Endothelial cell of umbilical vein (primary cell): ENCODE measurements around the gene ASS1. TPM values are rescaled to one million over a fixed set of nuclear protein-coding genes. Genes with fewer than 3 reads are reported as not detected.

ENCODE experiments used
- BruUV-seq: library from RNA; stranded (reverse); fragments of 400-500 nt; replicated peaks from 2 replicates; lab custom pipeline; 2021; lab: Mats Ljungman, UMichigan
- CTCF ChIA-PET: fragments of 300-600, 350-600 bp; sonication (Branson Sonifier 250); formaldehyde crosslinking; loops from one replicate; lab custom pipeline; 2021; ENCODE audit warnings: antibody characterized with exemption, inconsistent platforms; lab: Charles Lee
- POLR2A ChIA-PET: fragments of 300-600, 350-600 bp; sonication (Branson Sonifier 250); formaldehyde crosslinking; loops from one replicate; lab custom pipeline; 2021; ENCODE audit warnings: antibody characterized with exemption, inconsistent platforms; lab: Charles Lee
- DNase-seq: peaks from one replicate; pipeline ENCODE4 v3.0.0-alpha.2; 2011; ENCODE audit warnings: low read depth, low spot score
- FAIRE-seq: peaks from 2 replicates; lab custom pipeline; 2011; peaks lifted over from hg19 to GRCh38; lab: Jason Lieb, UNC
- H2AFZ ChIP-seq: 2 replicates; pipeline ENCODE4 v1.6.0; 2012; ENCODE audit warnings: low read depth, low read length, control low read depth, inconsistent platforms
- H3K27ac ChIP-seq: 2 replicates; pipeline ENCODE4 v1.5.1; 2011; ENCODE audit warnings: low read depth, mild to moderate bottlenecking, control low read depth, low read length, moderate library complexity; ENCODE audit not compliant: insufficient read depth
- H3K27me3 ChIP-seq, 2 experiments: 2 replicates each; pipeline versions ENCODE4 v1.6.0 to v1.6.1; 2011; ENCODE audit warnings: low read length in 2 of 2, mixed read lengths in 1 of 2; ENCODE audit not compliant: control insufficient read depth in 2 of 2, insufficient read depth in 2 of 2
- H3K36me3 ChIP-seq, 2 experiments: 2 replicates in 1 of 2; 3 replicates in 1 of 2; pipeline ENCODE4 v1.5.1; 2011; ENCODE audit warnings: low read length in 2 of 2, mild to moderate bottlenecking in 1 of 2, moderate library complexity in 1 of 2; ENCODE audit not compliant: control insufficient read depth in 2 of 2, insufficient read depth in 2 of 2; ENCODE audit errors: extremely low read depth in 1 of 2
- H3K4me1 ChIP-seq: 3 replicates; pipeline ENCODE4 v1.5.1; 2011; ENCODE audit warnings: mild to moderate bottlenecking, low read length; ENCODE audit not compliant: control insufficient read depth, insufficient read depth; ENCODE audit errors: extremely low read depth
- H3K4me2 ChIP-seq: 2 replicates; pipeline ENCODE4 v1.6.1; 2011; ENCODE audit warnings: low read length, control low read depth, mixed read lengths; ENCODE audit not compliant: insufficient read depth
- H3K4me3 ChIP-seq, 3 experiments: fragments of 200-600 bp in 1 of 3; sonication (generic), shearing (Covaris generic) in 1 of 3; replicated peaks in 1 of 3; 2 replicates each; pipeline ENCODE4 v1.5.1; 2011 to 2016; ENCODE audit warnings: control low read depth in 3 of 3, low read length in 3 of 3, mild to moderate bottlenecking in 2 of 3, inconsistent platforms in 1 of 3, low read depth in 1 of 3, moderate library complexity in 1 of 3; ENCODE audit not compliant: insufficient read depth in 1 of 3
- H3K79me2 ChIP-seq: 2 replicates; pipeline ENCODE4 v1.6.0; 2012; ENCODE audit warnings: low read length, inconsistent platforms; ENCODE audit not compliant: control insufficient read depth, insufficient read depth
- H3K9ac ChIP-seq: replicated peaks from 2 replicates; pipeline ENCODE3; 2011; ENCODE audit warnings: low read length, control low read depth; ENCODE audit not compliant: insufficient read depth; ENCODE audit errors: extremely low read depth
- H3K9me1 ChIP-seq: replicated peaks from 3 replicates; pipeline ENCODE4 v1.6.0; 2011; ENCODE audit warnings: mild to moderate bottlenecking, low read length; ENCODE audit not compliant: control insufficient read depth, insufficient read depth; ENCODE audit errors: extremely low read depth
- H3K9me3 ChIP-seq: replicated peaks from 2 replicates; pipeline ENCODE4 v1.5.1; 2012; ENCODE audit warnings: low read length, inconsistent platforms; ENCODE audit not compliant: control insufficient read depth, insufficient read depth
- H4K20me1 ChIP-seq: replicated peaks from 2 replicates; pipeline ENCODE3; 2011; ENCODE audit warnings: mild to moderate bottlenecking, low read length; ENCODE audit not compliant: control insufficient read depth, insufficient read depth; ENCODE audit errors: extremely low read depth
- EZH2 ChIP-seq: IDR thresholded peaks from 2 replicates; pipeline ENCODE4 v1.6.1; 2012; ENCODE audit warnings: borderline replicate concordance, low read depth, mild to moderate bottlenecking, moderate library complexity, low read length, inconsistent platforms; ENCODE audit not compliant: severe bottlenecking
- FOS ChIP-seq: IDR thresholded peaks from 2 replicates; pipeline ENCODE4 v1.6.1; 2011; ENCODE audit warnings: mild to moderate bottlenecking, low read length, moderate library complexity, borderline replicate concordance; ENCODE audit not compliant: insufficient read depth
- GATA2 ChIP-seq: IDR thresholded peaks from 2 replicates; pipeline ENCODE4 v1.7.0; 2011; ENCODE audit warnings: low read depth, mild to moderate bottlenecking, moderate library complexity, mixed read lengths, low read length; ENCODE audit not compliant: insufficient read length, insufficient read depth
- JUN ChIP-seq: IDR thresholded peaks from 2 replicates; pipeline ENCODE4 v1.6.1; 2011; ENCODE audit warnings: borderline replicate concordance, low read depth; ENCODE audit not compliant: insufficient read length, insufficient read depth
- MYC ChIP-seq: IDR thresholded peaks from one replicate; pipeline ENCODE4 v1.6.1; 2011; ENCODE audit warnings: mild to moderate bottlenecking, low read depth, low read length
- POLR2A ChIP-seq: IDR thresholded peaks from 2 replicates; pipeline ENCODE4 v1.6.1; 2012; ENCODE audit warnings: low read depth, mild to moderate bottlenecking, control low read depth, low read length
- POLR2AphosphoS5 ChIP-seq: IDR thresholded peaks from 2 replicates; pipeline ENCODE4 v1.6.1; 2012; ENCODE audit warnings: low read depth, mild to moderate bottlenecking, control low read depth, low read length, moderate library complexity; ENCODE audit not compliant: insufficient read depth
- dilution Hi-C: fragments of 300-500 bp; cut with MboI; formaldehyde crosslinking; loops from one replicate; pipeline ENCODE4 v1.15.0; 2019; ENCODE audit warnings: low sequenced_read_pairs; ENCODE audit not compliant: extremely low pct_ligation_motif_present
- intact Hi-C: fragments of 100-400 bp; cut with micrococcal nuclease; formaldehyde crosslinking; loops from one replicate; pipeline ENCODE4 v1.10.0; 2022
- polyA plus RNA-seq, 4 experiments: library from polyadenylated mRNA; depleted of rRNA in 3 of 4; stranded (reverse) in 3 of 4; unstranded in 1 of 4; fragments of >200 nt; gene quantifications; 2 replicates each; pipeline versions ENCODE4 v1.2.1 to v1.2.3, GENCODE V29; 2011 to 2012; ENCODE audit warnings: missing spikeins in 1 of 4
- total RNA-seq: library from RNA; stranded (reverse); gene quantifications from 2 replicates; pipeline ENCODE4 v1.2.3, GENCODE V29; 2021
- TF ChIP-seq, protein P1 (sequence below): IDR thresholded peaks from 2 replicates; pipeline ENCODE4 v1.6.1; 2011; ENCODE audit not compliant: insufficient read depth, insufficient read length
- TF ChIP-seq, protein P2 (sequence below), 2 donors: IDR thresholded peaks; 1 replicate in 1 of 2; 2 replicates in 1 of 2; pipeline ENCODE4 v1.5.1; 2011; ENCODE audit warnings: low read length in 2 of 2, mild to moderate bottlenecking in 2 of 2, moderate library complexity in 2 of 2, control low read depth in 1 of 2, inconsistent platforms in 1 of 2, low read depth in 1 of 2; ENCODE audit not compliant: insufficient read depth in 1 of 2; ENCODE audit errors: extremely low read depth in 1 of 2

The ASS1 gene
- total and polyA plus RNA-seq, 2 donors (not counting 3 experiments of a cell fraction or from before 2014, with no cell fraction given), result 3.6 to 12.4 TPM

DNA sequence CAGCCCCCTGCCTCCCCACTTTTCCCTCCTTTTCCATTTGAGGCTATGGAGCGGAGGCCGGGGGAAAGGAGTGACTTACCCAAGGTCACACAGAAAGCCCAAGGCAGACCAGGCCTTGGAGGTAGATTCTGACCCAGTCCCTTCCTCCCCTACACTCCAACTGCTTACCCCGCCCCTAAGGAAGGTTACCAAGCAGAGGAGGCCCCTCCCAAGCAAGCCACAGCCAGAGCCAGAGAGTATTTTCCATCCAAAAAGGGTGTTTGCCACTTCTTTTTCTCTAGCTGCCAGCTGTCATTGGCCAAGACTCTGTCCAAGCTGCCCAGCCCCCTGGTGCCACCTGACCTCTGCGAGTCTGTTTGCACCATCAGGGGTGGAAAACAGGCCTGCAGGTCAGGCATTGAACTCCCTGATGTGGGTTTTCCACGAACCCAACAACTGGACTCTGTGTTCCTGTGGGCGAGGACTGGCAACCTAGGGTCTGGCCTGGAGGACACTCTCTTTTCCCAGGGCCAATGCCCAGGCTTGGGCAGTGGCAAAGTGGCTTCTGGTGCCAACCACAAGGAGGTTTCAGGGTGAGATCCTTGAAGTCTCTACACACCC is 6.3 kb upstream of the ASS1 start:
- ChIA-PET CTCF (interaction anchor here (0.7 to 1.5 kb wide), 3 partner anchors 12 to 427 kb away, joined by 3 to 4 read pairs (median 4); no protein-coding TSS in a partner anchor), POLR2A (no interaction called here)
- DNase-seq (no peak), FAIRE-seq (no peak)
- Histone ChIP-seq H3K27ac (no peak overlapping the region), H3K36me3 (no peaks in the 10 kb centered on the region), H3K9me3 (no peaks in the 10 kb centered on the region), H3K4me3 (no peak overlapping the region), H3K79me2 (no peaks in the 10 kb centered on the region), H3K4me2 (no peak overlapping the region), H3K4me1 (peaks cover 2% of the 10 kb centered on the region), H4K20me1 (no peaks in the 10 kb centered on the region), H2AFZ (no peak overlapping the region), H3K9me1 (no peaks in the 10 kb centered on the region), H3K9ac (no peak overlapping the region), H3K27me3 (peaks cover 0 to 3% of the 10 kb centered on the region in 2 experiments)
- dilution Hi-C loops (no loop called here), intact Hi-C loops (no loop called here)
- no peak for TF ChIP-seq POLR2AphosphoS5
- no peak for TF ChIP-seq EZH2
- no peak for TF ChIP-seq JUN
- no peak for TF ChIP-seq MYC
- TF ChIP-seq FOS, result no peak
- TF ChIP-seq, protein P1, sequence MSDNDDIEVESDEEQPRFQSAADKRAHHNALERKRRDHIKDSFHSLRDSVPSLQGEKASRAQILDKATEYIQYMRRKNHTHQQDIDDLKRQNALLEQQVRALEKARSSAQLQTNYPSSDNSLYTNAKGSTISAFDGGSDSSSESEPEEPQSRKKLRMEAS, result no peak
- TF ChIP-seq GATA2, result no peak
- TF ChIP-seq, protein P2, sequence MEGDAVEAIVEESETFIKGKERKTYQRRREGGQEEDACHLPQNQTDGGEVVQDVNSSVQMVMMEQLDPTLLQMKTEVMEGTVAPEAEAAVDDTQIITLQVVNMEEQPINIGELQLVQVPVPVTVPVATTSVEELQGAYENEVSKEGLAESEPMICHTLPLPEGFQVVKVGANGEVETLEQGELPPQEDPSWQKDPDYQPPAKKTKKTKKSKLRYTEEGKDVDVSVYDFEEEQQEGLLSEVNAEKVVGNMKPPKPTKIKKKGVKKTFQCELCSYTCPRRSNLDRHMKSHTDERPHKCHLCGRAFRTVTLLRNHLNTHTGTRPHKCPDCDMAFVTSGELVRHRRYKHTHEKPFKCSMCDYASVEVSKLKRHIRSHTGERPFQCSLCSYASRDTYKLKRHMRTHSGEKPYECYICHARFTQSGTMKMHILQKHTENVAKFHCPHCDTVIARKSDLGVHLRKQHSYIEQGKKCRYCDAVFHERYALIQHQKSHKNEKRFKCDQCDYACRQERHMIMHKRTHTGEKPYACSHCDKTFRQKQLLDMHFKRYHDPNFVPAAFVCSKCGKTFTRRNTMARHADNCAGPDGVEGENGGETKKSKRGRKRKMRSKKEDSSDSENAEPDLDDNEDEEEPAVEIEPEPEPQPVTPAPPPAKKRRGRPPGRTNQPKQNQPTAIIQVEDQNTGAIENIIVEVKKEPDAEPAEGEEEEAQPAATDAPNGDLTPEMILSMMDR (IDR thresholded peaks at IDR 0.05; ENCODE audit: extremely low read depth in 1 of 2, insufficient read depth in 1 of 2, low read depth in 1 of 2, low read length in 2 of 2), result no peak
- no peak for TF ChIP-seq POLR2A
- BruUV-seq, result no TSS peak
